Stimulated activated CD4-positive, alpha-beta T cell treated with anti-CD3 and anti-CD28 coated beads, Interleukin-4, amount 100 ng/mL, for 48 hours (primary cell): ENCODE results near the gene DHFR.
A peak's percentile ranks its signal among the peaks of the same experiment; 100 is the strongest.
"Not testable (repeated sequence)": the region's sequence is repeated elsewhere in the genome, so short reads cannot be mapped to it uniquely, and the experiment has no call there.

Source experiments
- DNase-seq, 2 donors: peaks; one replicate each; pipeline ENCODE4 v3.0.0-alpha.2; 2020; ENCODE audit warnings: low read depth in 2 of 2

DHFR gene

DNA sequence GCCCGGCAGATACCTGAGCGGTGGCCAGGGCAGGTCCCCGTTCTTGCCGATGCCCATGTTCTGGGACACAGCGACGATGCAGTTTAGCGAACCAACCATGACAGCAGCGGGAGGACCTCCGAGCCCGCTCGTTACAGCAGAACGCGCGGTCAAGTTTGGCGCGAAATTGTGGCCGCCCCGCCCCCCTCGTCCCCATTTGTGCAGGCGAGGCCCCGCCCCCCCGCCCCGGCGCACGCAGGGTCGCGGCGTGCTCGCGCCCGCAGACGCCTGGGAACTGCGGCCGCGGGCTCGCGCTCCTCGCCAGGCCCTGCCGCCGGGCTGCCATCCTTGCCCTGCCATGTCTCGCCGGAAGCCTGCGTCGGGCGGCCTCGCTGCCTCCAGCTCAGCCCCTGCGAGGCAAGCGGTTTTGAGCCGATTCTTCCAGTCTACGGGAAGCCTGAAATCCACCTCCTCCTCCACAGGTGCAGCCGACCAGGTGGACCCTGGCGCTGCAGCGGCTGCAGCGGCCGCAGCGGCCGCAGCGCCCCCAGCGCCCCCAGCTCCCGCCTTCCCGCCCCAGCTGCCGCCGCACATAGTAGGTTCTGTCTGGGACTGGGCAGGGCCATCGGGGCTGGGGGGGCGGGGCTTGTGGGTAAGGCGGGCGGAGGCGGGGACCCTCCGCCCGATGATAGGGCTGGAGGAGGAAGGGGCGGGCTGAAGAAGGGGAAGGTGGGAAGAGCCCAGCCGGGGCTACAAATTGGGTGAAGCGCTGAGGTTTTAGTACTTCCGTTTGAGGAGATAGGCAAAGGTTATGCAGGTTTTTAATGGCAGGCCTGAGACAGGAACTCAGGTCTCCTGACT, at the start of gene DHFR, which contains the start of gene MSH3:
Gene DHFR (minus strand): TSS at position 593 of the 840 bp plus-strand sequence. CDS start 494 bp downstream, at position 99.
Gene MSH3 (plus strand): TSS at position 262 of the 840 bp plus-strand sequence. CDS start 76 bp downstream, at position 338.
- DNase-seq, result peak; percentile 88 to 90

DNA sequence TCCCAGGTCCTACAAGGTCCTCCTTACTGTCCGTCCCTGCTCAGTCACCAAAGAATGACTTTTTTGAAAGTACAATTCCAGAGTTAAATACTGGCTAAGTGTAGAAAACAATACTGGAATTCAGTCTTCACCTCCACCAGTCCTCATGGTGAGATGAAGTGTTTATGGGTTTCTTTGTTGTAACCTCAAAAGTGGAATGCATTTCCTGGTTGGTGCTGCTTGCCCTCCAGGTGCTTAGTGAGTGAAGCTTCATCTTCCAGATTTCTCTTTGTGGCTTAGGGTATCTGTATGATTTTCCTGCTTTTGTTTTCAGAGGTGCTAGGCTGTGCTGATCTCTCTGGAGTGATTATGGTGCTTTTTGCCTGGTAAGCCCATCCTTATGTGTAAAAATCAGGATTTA, 49.4 kb upstream of the DHFR start:
- DNase-seq, result no peak

- no peak for DNase-seq
These were observed 49.0 kb upstream of the DHFR start for GRCh38 chr5:80703747-80704146.

GRCh38 chr5:80703291-80703690, 48.5 kb upstream of the DHFR start:
- no peak for DNase-seq

DNA sequence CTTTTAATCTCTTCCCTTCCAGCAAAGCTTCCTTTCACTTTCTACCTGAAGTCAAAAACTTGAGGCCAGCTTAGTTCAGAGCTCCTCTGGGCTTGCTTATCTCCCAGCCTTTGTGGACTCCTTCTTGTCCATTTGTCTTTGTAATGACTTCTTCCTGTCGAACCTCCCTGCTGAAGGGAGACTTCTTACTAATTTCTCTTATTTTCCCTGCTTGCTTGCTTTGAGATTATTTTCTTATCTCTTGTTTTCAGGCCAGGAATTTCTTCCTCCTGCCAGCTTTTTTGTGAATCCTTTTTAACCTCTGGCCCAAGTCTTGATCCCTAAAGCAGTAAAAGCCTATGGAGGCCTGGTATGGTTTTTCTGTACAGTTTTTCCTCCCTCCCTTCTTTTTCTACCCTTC, 46.8 kb upstream of the DHFR start:
- DNase-seq, result no peak

DNA sequence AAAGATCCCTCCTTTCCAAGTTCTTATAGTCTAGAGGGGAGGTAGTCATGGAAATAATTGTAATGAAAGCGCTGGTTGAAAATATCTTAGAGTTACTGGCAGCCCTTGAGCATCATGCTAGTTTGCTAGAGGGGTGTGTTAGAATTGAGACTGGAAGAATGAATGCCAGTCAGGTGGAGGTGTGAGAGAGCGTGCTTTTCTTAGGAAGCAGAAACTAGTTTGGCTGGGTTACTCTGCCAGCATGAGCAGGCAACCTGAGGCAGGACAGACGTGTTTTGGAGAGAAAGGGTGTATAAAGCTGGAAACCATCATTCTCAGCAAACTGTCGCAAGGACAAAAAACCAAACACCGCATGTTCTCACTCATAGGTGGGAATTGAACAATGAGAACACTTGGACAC, 43.6 kb upstream of the DHFR start:
- DNase-seq, result no peak

DNA sequence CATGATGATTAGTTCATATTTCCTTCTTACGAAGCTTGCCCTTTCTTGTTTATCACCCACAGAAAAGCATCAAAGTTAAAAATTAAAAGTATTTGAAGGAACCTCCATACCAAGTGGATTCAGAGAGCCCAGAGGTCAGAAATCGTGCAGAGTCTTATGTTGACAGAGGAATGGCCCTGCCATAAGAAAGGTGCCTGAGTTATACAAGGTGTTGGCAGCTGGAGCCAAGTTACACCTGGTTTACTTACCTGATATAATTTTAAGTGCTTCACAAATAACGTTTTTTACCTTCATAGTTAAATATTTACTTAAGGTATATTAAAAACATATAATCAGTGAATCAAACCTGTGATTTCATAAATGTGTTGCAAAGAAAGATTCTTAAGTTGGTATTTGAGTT, 42.3 kb upstream of the DHFR start:
- no peak for DNase-seq

GRCh38 chr5:80696450-80696849, 41.7 kb upstream of the DHFR start:
- no peak for DNase-seq

- no peak for DNase-seq
These were observed 40.9 kb upstream of the DHFR start for GRCh38 chr5:80695666-80696065.

GRCh38 chr5:80689627-80690026, 34.8 kb upstream of the DHFR start:
- no peak for DNase-seq

GRCh38 chr5:80688648-80689420, 34.1 kb upstream of the DHFR start:
- no peak for DNase-seq

DNA sequence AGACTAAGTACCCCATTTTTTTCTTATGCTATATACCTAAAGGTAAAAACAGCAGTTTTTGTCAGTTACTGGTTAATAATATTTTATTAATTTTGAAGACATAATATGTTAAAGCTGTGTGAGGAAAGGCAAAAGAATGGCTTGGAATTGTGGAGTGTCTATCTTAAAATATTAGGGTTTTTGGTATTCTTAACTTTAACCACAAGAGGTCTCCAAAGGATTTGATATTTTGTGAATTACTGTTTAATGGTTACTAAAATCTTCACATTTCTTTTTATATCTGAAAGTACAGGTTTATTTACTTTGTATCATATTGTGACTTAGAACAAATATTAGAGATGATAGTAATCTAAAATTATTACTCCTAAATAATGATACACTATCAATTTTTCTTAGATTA, 32.0 kb upstream of the DHFR start:
- no peak for DNase-seq

GRCh38 chr5:80676706-80677105, 21.9 kb upstream of the DHFR start:
- no peak for DNase-seq

GRCh38 chr5:80672140-80672736, 17.5 kb upstream of the DHFR start:
- peak; percentile 51 to 57 for DNase-seq

GRCh38 chr5:80668016-80668969, 13.5 kb upstream of the DHFR start:
- DNase-seq, result no peak

DNA sequence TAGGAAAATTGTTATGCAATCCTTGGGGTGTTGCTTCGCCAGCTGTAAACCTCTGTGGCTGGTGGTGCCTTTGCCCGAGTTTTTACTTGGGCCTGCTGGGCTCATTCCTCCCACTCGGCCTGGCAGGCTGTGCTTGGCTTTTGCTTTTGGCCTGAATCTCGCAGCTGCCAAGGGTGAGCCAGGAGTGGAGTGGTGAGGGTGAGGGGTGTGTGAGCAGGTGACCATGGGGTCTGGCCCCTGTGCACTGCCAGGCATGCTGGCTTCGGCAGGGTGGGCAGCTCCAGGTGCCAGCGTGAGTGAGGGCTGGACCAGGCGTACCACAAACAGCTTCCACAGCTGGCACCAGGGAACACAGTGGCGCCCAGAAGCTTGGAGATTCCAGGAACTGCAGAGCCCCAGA, 12.6 kb upstream of the DHFR start:
- no peak for DNase-seq

DNA sequence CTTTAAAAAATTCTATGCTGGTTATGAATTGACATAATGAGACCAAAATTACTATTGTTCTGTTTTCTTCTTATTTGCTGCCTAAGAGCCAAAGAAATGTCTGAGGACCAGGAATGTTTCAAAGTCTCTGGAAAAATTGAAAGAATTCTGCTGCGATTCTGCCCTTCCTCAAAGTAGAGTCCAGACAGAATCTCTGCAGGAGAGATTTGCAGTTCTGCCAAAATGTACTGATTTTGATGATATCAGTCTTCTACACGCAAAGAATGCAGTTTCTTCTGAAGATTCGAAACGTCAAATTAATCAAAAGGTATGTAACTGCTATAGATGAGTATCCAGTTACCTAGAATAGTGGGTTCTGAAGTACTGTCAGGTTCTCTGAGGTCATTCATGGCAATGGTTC, 10.3 kb upstream of the DHFR start:
- DNase-seq, result no peak

GRCh38 chr5:80662108-80662507, 7.3 kb upstream of the DHFR start:
- DNase-seq, result no peak

- DNase-seq, result not testable (repeated sequence)
These were observed 5.9 kb upstream of the DHFR start for GRCh38 chr5:80660661-80661060.

- no peak for DNase-seq
These were observed 4.3 kb upstream of the DHFR start for GRCh38 chr5:80659106-80659505.

GRCh38 chr5:80656425-80656824, 1.6 kb upstream of the DHFR start:
- no peak for DNase-seq
